ENCODE results near the gene SYT14. TPM values are rescaled to one million over a fixed set of nuclear protein-coding genes. Genes with fewer than 3 reads are reported as not detected.
"Not testable (repeated sequence)": the region's sequence is repeated elsewhere in the genome, so short reads cannot be mapped to it uniquely, and the experiment has no call there.

SYT14 gene
- polyA plus RNA-seq, 1 donor (not counting 4 experiments of a cell fraction or from before 2014, with no cell fraction given): 8.3 TPM

DNA sequence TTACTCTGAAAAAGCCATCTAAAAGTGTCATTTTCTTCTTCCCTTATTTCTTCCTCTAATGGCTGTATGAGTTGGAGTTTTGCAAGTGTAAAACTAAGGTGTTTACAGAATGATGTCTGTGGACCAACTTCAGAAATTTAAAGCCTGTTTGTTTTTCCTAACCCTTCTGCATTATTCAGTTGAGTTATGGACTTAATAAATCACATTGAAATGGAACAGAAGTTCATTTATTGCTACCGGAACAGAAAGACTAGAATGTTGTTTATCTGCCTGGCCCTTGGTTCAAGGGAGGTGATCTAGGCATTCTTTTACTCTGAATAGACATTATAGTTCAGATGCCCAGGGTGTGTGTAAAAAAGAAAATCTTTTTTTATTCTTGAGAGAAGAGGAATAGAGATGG lies 24.8 kb downstream of the SYT14 start:
- Histone ChIP-seq H3K27ac (ENCODE audit: control insufficient read depth, insufficient read depth, low read length) (no peak overlapping the region), H3K4me1 (ENCODE audit: control insufficient read depth, extremely low read depth, insufficient read depth, low read length) (no peaks in the 10 kb centered on the region), H3K9me3 (ENCODE audit: control insufficient read depth, low read depth, low read length) (no peaks in the 10 kb centered on the region), H3K9ac (ENCODE audit: control insufficient read depth, extremely low read depth, insufficient read depth, low read length) (no peak overlapping the region), H3K79me2 (ENCODE audit: control insufficient read depth, insufficient read depth, low read length) (no peaks in the 10 kb centered on the region), H3K4me2 (ENCODE audit: control insufficient read depth, extremely low read depth, insufficient read depth, low read depth, low read length) (no peak overlapping the region), H3K9me1 (ENCODE audit: control insufficient read depth, extremely low read depth, insufficient read depth, low read length) (no peaks in the 10 kb centered on the region), H3K36me3 (ENCODE audit: control insufficient read depth in 2 of 2, extremely low read depth in 1 of 2, insufficient read depth in 2 of 2, low read length in 2 of 2) (no peaks in the 10 kb centered on the region), H3K27me3 (ENCODE audit: control insufficient read depth, extremely low read depth, insufficient read depth, low read length) (no peaks in the 10 kb centered on the region), H3K4me3 (ENCODE audit: control insufficient read depth in 2 of 3, extremely low read depth in 1 of 3, insufficient read depth in 2 of 3, low read depth in 1 of 3, low read length in 3 of 3) (no peak overlapping the region), H2AFZ (ENCODE audit: control insufficient read depth, low read length) (no peak overlapping the region), H4K20me1 (ENCODE audit: control insufficient read depth, extremely low read depth, insufficient read depth, low read length) (no peaks in the 10 kb centered on the region)
- TF ChIP-seq EZH2 (IDR thresholded peaks at IDR 0.05; ENCODE audit: low read length) (no peak), CTCF (optimal IDR thresholded peaks at IDR 0.05 in 1 of 3, IDR thresholded peaks at IDR 0.05 in 1 of 3, conservative IDR thresholded peaks at IDR 0.05 in 1 of 3; ENCODE audit: extremely low read depth in 1 of 3, insufficient read depth in 2 of 3, low read length in 3 of 3) (no peak)
- FAIRE-seq (no peak), DNase-seq (ENCODE audit: low read depth, low spot score) (no peak)
- dilution Hi-C loops (cut with MboI; ENCODE audit: extremely low pct_ligation_motif_present, low sequenced_read_pairs): no loop called here

DNA sequence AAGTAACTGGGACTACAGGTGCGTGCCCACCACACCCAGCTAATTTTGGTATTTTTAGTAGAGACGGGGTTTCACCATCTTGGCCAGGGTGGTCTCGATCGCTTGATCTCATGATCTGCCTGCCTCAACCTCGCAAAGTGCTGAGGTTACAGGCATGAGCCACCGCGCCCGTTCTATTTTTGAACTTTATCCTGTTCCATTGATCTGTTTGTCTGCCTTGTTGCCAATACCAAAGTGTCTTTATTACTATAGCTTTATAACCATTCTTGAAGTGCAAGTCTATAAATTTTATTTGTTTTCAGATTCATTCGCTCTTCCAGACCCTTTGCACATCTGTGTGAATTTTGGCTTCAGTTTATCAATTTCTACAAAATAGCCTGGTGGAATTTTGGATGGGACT lies 28.0 kb downstream of the SYT14 start:
- H3K4me3 ChIP-seq (ENCODE audit: control insufficient read depth in 2 of 3, extremely low read depth in 1 of 3, insufficient read depth in 2 of 3, low read depth in 1 of 3, low read length in 3 of 3): no peak overlapping the region
- H2AFZ ChIP-seq (ENCODE audit: control insufficient read depth, low read length): no peak overlapping the region
- H3K27me3 ChIP-seq (ENCODE audit: control insufficient read depth, extremely low read depth, insufficient read depth, low read length): no peaks in the 10 kb centered on the region
- H4K20me1 ChIP-seq (ENCODE audit: control insufficient read depth, extremely low read depth, insufficient read depth, low read length): no peaks in the 10 kb centered on the region
- TF ChIP-seq CTCF (optimal IDR thresholded peaks at IDR 0.05 in 1 of 3, IDR thresholded peaks at IDR 0.05 in 1 of 3, conservative IDR thresholded peaks at IDR 0.05 in 1 of 3; ENCODE audit: extremely low read depth in 1 of 3, insufficient read depth in 2 of 3, low read length in 3 of 3) (no peak), EZH2 (IDR thresholded peaks at IDR 0.05; ENCODE audit: low read length) (no peak)
- H3K36me3 ChIP-seq (ENCODE audit: control insufficient read depth in 2 of 2, extremely low read depth in 1 of 2, insufficient read depth in 2 of 2, low read length in 2 of 2): no peaks in the 10 kb centered on the region
- no peaks in the 10 kb centered on the region for H3K9me3 ChIP-seq (ENCODE audit: control insufficient read depth, low read depth, low read length)
- H3K4me1 ChIP-seq (ENCODE audit: control insufficient read depth, extremely low read depth, insufficient read depth, low read length): no peaks in the 10 kb centered on the region
- H3K79me2 ChIP-seq (ENCODE audit: control insufficient read depth, insufficient read depth, low read length): no peaks in the 10 kb centered on the region
- FAIRE-seq (no peak), DNase-seq (ENCODE audit: low read depth, low spot score) (no peak)
- no peak overlapping the region for H3K27ac ChIP-seq (ENCODE audit: control insufficient read depth, insufficient read depth, low read length)
- dilution Hi-C loops (cut with MboI; ENCODE audit: extremely low pct_ligation_motif_present, low sequenced_read_pairs): no loop called here
- H3K9me1 ChIP-seq (ENCODE audit: control insufficient read depth, extremely low read depth, insufficient read depth, low read length): no peaks in the 10 kb centered on the region
- H3K4me2 ChIP-seq (ENCODE audit: control insufficient read depth, extremely low read depth, insufficient read depth, low read depth, low read length): no peak overlapping the region
- H3K9ac ChIP-seq (ENCODE audit: control insufficient read depth, extremely low read depth, insufficient read depth, low read length): no peak overlapping the region

DNA sequence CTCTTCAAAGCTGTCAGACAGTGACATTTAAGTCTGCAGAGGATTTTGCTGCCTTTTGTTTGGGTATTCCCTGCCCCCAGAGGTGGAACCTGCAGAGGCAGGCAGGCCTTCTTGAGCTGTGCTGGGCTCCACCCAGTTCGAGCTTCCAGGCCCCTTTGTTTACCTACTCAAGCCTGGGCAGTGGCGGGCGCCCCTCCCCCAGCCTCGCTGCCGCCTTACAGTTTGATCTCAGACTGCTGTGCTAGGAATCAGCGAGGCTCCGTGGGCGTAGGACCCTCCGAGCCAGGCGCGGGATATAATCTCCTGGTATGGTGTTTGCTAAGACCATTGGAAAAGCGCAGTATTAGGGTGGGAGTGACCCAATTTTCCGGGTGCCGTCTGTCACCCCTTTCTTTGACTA lies 40.7 kb downstream of the SYT14 start:
- dilution Hi-C loops (cut with MboI; ENCODE audit: extremely low pct_ligation_motif_present, low sequenced_read_pairs): loop anchor here (25.0 kb wide), 1 partner anchor 141 kb away; the partner anchor contains the start of gene UTP25

More for the DNA sequence above, 40.7 kb downstream of the SYT14 start:
- FAIRE-seq; H4K20me1 ChIP-seq (ENCODE audit: control insufficient read depth, extremely low read depth, insufficient read depth, low read length); H2AFZ ChIP-seq (ENCODE audit: control insufficient read depth, low read length); H3K79me2 ChIP-seq (ENCODE audit: control insufficient read depth, insufficient read depth, low read length); H3K9me1 ChIP-seq (ENCODE audit: control insufficient read depth, extremely low read depth, insufficient read depth, low read length); H3K27ac ChIP-seq (ENCODE audit: control insufficient read depth, insufficient read depth, low read length); H3K9me3 ChIP-seq (ENCODE audit: control insufficient read depth, low read depth, low read length); H3K27me3 ChIP-seq (ENCODE audit: control insufficient read depth, extremely low read depth, insufficient read depth, low read length); H3K4me2 ChIP-seq (ENCODE audit: control insufficient read depth, extremely low read depth, insufficient read depth, low read depth, low read length); H3K9ac ChIP-seq (ENCODE audit: control insufficient read depth, extremely low read depth, insufficient read depth, low read length); DNase-seq (ENCODE audit: low read depth, low spot score); H3K36me3 ChIP-seq (ENCODE audit: control insufficient read depth in 2 of 2, extremely low read depth in 1 of 2, insufficient read depth in 2 of 2, low read length in 2 of 2); H3K4me3 ChIP-seq (ENCODE audit: control insufficient read depth in 2 of 3, extremely low read depth in 1 of 3, insufficient read depth in 2 of 3, low read depth in 1 of 3, low read length in 3 of 3); H3K4me1 ChIP-seq (ENCODE audit: control insufficient read depth, extremely low read depth, insufficient read depth, low read length): not testable (repeated sequence)
